Measurements from ENCODE around the gene ERC2. TPM values are rescaled to one million over a fixed set of nuclear protein-coding genes. Genes with fewer than 3 reads are reported as not detected.

The ERC2 gene
- total RNA-seq, 1 donor from 2014 or later: 0.35 TPM

- Mint-ChIP-seq H3K4me3 (ENCODE audit: unreplicated experiment) (no peak overlapping the region), H3K9me3 (ENCODE audit: unreplicated experiment) (no peaks in the 10 kb centered on the region), H3K27ac (ENCODE audit: unreplicated experiment) (no peak overlapping the region), H3K4me1 (ENCODE audit: unreplicated experiment) (peaks cover 3% of the 10 kb centered on the region), H3K27me3 (ENCODE audit: unreplicated experiment) (peaks cover 15% of the 10 kb centered on the region), H3K36me3 (ENCODE audit: unreplicated experiment) (no peaks in the 10 kb centered on the region)
- DNase-seq (ENCODE audit: extremely low spot score, unreplicated experiment): no peak
- no peak for TF ChIP-seq CTCF (IDR thresholded peaks at IDR 0.05)
These were observed 777.1 kb downstream of the ERC2 start for GRCh38 chr3:55691141-55691540.

GRCh38 chr3:55690726-55691125, 777.5 kb downstream of the ERC2 start:
- Mint-ChIP-seq H3K4me3 (ENCODE audit: unreplicated experiment) (no peak overlapping the region), H3K9me3 (ENCODE audit: unreplicated experiment) (no peaks in the 10 kb centered on the region), H3K4me1 (ENCODE audit: unreplicated experiment) (peaks cover 3% of the 10 kb centered on the region), H3K27me3 (ENCODE audit: unreplicated experiment) (peaks cover 15% of the 10 kb centered on the region), H3K36me3 (ENCODE audit: unreplicated experiment) (no peaks in the 10 kb centered on the region), H3K27ac (ENCODE audit: unreplicated experiment) (no peak overlapping the region)
- no peak for DNase-seq (ENCODE audit: extremely low spot score, unreplicated experiment)
- TF ChIP-seq CTCF (IDR thresholded peaks at IDR 0.05): no peak

- no peak overlapping the region for H3K27ac Mint-ChIP-seq (ENCODE audit: unreplicated experiment)
- no peak for TF ChIP-seq CTCF (IDR thresholded peaks at IDR 0.05)
- peaks cover 3% of the 10 kb centered on the region for H3K4me1 Mint-ChIP-seq (ENCODE audit: unreplicated experiment)
- H3K9me3 Mint-ChIP-seq (ENCODE audit: unreplicated experiment): no peaks in the 10 kb centered on the region
- no peak for DNase-seq (ENCODE audit: extremely low spot score, unreplicated experiment)
- H3K4me3 Mint-ChIP-seq (ENCODE audit: unreplicated experiment): no peak overlapping the region
- peaks cover 15% of the 10 kb centered on the region for H3K27me3 Mint-ChIP-seq (ENCODE audit: unreplicated experiment)
- H3K36me3 Mint-ChIP-seq (ENCODE audit: unreplicated experiment): no peaks in the 10 kb centered on the region
These were observed 778.1 kb downstream of the ERC2 start for GRCh38 chr3:55690177-55690576.

- Mint-ChIP-seq H3K4me3 (ENCODE audit: unreplicated experiment) (no peak overlapping the region), H3K27ac (ENCODE audit: unreplicated experiment) (no peak overlapping the region), H3K36me3 (ENCODE audit: unreplicated experiment) (no peaks in the 10 kb centered on the region), H3K27me3 (ENCODE audit: unreplicated experiment) (peaks cover 13% of the 10 kb centered on the region), H3K9me3 (ENCODE audit: unreplicated experiment) (no peaks in the 10 kb centered on the region), H3K4me1 (ENCODE audit: unreplicated experiment) (peaks cover 3% of the 10 kb centered on the region)
- TF ChIP-seq CTCF (IDR thresholded peaks at IDR 0.05): no peak
- DNase-seq (ENCODE audit: extremely low spot score, unreplicated experiment): no peak
These were observed 780.1 kb downstream of the ERC2 start for GRCh38 chr3:55688154-55688553.

GRCh38 chr3:55687526-55687925, 780.7 kb downstream of the ERC2 start:
- no peaks in the 10 kb centered on the region for H3K36me3 Mint-ChIP-seq (ENCODE audit: unreplicated experiment)
- H3K4me1 Mint-ChIP-seq (ENCODE audit: unreplicated experiment): no peaks in the 10 kb centered on the region
- no peaks in the 10 kb centered on the region for H3K9me3 Mint-ChIP-seq (ENCODE audit: unreplicated experiment)
- H3K27me3 Mint-ChIP-seq (ENCODE audit: unreplicated experiment): peaks cover 13% of the 10 kb centered on the region
- no peak overlapping the region for H3K4me3 Mint-ChIP-seq (ENCODE audit: unreplicated experiment)
- no peak for DNase-seq (ENCODE audit: extremely low spot score, unreplicated experiment)
- TF ChIP-seq CTCF (IDR thresholded peaks at IDR 0.05): no peak
- H3K27ac Mint-ChIP-seq (ENCODE audit: unreplicated experiment): no peak overlapping the region
